Iris pigment epithelial cell (primary cell): ENCODE data around the gene KCNIP3.
"Not testable (repeated sequence)": the region's sequence is repeated elsewhere in the genome, so short reads cannot be mapped to it uniquely, and the experiment has no call there.

Source experiments
- DNase-seq: peaks from one replicate; pipeline ENCODE4 v3.0.0-alpha.2; 2011; ENCODE audit warnings: low read depth

KCNIP3 gene

DNA sequence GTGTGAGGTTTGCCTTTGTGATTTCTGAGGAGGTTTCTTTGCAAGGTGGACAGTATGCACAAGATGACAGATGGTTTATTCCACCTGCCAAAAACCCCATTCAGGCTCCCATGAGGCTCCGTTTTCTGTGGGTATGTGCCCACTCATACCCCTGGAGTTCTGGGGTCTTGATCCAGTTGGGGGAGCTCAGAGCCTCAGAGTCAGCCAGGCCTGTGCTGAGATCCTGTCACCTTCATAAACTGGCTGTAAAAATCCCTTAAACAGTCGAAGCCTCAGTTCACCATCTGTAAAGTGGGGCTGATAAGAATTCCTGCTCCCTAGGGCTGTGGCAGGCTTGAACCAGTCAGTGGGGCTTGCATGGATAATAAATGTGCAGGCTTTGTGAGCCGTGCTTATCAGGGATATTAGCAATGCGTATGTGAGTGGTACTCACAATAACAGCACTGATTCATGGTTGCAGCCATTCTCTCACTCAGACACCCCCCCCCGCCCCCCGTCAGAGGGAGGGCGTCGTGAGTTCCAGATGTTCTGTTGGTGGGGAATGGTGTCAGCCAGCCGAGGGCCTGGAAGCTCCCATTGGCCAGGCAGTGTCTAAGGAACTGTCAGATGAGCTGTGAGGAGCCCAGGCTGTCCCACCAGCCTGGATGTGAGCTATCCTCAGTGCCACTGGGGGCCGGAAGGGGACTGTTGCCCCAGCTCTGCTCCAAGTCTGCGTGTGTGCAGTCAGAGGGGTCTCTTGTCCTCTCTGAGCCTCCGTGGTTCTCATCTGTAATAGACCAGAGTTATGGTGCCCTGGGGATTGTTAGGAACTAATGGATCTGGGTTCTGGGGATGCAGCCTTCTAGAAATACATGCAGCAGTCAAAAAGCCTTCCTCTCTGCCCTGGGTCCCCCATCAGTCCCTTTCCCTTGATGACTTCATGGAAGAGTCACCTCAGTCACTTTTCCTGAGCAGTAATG lies 51.7 kb downstream of the KCNIP3 start:
- no peak for DNase-seq

DNA sequence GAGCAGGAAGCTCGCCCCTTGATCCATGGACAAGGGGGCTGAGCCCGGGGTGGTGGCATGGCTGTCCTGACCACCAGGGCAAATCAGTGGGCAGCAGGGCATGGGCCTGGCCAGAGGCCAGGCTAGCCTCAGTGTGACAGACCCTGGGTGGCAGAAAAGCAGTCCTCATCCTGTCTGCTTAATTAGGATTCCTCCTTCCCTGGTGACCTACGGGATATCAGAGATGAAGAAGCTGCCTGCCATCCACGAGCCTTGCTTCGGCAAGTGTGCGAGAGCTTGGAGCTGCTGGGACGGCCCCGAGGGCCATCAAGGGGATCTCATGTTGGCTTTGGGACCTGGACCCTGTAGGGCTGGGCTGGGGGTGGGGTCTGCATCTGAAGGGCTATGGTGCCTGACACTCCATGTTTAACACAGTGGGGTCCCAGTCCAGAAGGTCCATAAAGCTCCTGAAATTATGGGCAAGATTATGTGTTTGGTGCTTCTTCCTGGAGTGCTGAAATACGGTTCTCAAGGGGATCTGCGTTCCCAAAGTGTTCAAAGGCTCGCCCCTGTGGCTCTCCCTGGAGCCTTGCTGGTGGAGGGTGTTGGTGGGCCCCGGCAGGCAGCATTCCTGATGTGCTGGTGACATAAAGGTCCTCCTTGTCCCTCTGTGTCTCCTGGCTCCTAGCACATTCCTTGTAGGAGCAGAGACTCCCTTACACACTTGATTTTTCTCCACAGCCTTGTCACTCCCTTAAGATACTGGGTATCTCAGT lies 52.6 kb downstream of the KCNIP3 start:
- no peak for DNase-seq

DNA sequence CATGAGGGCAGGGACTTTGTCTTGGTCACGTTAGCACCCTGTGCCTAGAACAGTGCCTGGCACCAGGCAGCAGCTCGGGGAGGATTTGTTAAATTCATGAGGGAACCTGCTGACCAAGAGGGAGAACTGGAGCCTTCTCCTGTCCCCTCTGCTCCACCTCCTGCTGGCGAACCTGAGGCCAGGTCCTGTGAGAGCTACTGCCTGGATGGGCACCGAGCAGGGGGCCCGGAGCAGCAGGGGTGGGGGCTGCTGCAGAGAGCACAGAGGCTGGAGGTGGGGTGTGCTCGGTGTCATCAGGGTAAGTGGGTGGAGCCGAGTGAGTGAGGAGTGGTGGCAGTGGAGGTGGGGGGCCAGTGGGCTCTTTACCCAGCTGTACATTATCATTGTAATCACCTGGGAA lies 53.2 kb downstream of the KCNIP3 start:
- DNase-seq: no peak

DNA sequence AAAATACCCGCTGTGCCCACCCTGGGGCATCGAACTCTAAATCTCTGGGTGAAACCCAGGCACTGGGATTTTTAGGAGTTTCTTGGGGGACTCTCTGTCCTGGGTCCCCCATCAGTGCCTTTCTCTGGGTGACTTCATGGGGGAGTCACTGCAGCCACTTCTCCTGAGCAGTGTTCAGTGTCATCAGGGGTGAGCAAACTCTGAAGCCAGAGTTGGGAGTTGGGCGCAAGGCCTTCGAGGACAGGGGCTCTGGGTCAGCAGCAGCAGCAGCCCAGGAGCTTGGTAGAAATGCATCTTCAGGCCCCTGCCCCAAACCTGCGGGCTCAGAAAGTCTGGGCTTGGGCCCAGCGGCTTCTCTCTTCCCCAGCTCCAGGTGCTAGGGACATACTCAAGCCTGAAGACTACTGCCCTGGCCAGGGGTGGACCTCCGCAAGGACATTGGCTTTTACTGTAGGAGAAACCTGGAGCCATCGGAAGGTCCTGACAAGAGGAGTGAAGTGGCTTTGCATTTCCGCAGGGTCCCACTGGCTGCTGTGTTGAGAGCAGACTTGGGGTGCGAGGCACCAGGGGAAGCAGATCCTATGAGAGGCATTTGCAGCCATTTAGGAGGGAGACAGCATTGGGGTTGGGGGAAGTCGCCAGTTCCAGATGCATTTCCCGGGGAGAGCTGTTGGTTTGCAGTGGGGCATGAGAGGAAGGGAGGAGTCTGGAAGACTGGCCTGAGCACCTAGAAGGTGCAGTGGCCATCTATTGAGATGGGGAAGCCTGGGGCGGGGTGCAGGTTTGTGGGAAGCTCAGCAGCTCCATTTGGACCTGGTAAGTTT lies 53.8 kb downstream of the KCNIP3 start:
- no peak for DNase-seq

DNA sequence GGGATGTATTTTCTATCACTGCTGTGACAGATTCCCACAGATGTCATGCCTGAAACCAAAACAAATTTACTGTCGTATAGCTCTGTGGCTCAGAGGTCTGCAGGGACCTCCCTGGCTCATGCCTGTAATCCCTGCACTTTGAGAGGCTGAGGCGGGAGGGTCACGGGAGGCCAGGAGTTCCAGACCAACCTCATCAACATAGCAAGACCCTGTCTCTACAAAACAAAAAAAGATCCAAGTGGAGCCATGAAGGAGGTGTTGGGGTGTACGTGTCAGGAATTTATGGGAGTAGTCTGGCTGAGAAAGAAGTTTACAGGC lies 54.4 kb downstream of the KCNIP3 start:
- DNase-seq: no peak

DNA sequence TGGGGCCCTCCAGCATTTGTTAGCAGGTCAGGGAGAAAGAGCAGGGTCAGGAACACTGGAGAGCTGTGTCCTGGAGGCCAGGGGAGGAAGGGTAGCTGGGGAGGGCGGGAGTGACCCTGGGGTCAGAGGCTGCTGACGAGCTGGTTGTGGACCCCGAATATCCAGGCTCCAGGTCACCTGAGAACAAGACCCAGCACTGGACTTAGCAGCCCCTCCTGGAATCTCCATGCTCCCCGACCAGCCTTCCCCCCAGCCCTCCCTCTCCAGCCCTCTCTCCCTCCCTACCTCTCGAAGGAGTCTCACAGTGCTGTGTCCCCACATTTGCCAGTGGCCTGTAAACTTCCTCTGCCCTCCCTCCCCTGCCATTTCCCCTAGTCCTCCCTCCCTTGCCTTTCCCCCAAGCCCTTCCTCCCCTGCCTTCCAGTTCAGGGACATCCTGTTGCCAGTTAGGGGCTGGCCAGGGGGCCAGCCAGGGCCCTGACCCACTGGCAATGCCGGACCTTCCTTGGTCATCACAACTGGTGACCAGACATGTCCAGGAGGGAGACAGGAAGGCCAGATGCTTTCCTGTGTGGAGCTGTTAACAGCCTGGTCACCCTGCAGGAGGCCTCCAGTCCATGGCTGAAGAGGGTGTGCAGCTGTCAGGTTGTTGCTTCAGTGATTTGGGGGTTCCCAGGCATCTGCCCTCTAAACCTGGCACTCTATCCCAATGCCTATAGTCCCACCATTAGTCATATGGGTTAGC lies 55.3 kb downstream of the KCNIP3 start:
- no peak for DNase-seq

DNA sequence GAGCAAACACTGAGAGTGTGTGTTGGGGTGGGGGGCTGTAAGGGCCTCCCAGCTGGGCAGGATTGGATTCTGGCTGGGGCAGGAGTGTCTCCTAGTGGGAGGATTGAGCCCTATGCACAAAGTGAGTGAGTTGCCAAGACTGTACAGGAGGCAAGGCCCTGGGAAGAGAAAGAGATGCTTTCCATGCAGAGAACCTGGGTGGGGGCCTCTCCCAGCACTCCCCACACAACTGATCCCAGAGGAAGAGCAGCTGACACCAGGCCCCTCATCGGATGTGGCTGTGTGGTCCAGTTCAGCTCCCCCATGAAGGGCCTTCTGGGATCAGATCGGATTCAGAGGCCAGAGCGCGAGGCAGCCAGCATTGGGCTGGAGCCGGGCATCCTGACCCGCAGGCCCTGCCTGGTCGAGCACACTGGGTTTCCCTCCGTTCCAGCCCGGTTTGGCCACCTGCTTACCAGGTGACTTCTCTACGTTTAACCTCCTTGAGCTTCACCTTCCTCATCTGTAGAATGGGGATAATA lies 56.0 kb downstream of the KCNIP3 start:
- no peak for DNase-seq

DNA sequence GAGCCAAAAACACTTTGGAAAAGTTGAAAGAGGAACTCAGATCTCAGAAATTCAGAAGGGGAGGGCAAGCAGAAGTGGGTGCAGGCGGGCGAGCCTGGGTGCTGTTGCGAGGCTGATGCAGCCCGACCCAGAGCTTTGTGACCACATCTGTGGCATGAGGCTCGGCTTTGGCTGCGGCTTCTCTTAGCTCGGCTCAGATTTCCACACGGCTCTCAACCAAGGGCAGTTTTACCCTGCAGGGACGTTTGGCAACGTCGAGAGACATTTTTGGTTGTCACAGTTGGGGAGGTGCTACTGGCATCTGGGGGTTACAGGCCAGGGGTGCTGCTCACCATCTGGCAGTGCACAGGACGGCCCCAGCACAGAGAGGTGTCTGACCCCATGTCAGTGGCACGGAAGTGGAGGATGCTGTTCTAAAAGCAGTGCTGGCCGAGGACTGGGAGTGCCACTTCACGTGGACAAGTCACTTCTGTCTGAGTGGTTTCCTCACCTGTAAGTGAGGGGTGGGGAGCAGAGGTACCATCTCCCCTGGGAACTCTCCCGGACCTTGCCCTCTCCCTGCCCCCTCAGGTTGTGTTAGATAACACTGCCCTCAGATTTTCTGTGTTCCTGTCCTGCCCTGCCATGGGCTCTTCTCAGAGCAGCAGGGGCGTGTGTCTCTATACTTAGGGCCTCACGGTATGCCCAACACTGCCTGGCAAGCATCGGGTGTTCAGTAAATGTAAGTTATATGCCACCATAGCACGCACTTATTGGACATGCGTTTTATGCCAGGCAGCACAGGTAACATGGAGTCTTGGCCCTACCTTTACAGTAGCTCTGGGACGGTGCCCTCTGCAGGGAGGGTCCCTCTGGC lies 56.7 kb downstream of the KCNIP3 start:
- no peak for DNase-seq

DNA sequence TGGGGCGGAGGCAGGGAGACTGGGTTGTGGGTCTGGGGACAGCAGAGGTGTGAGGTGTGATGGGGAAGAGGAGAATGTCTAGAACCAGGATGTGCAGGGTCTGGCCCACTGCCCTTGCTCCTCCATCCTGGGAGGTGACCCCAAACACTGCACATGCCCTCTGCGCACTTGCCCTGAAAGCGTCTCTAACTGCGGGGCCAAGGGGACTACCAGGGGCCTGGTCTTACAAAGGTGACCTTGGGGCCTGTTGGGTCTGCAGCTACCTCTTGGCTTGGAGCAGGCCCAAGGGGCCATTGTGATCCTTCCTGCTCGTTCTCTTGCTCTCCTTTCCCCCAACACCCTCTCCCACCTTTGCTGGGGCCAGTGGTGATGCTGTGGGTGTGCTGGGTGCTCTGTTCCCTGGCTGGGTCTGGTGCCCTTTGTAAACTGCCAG lies 57.3 kb downstream of the KCNIP3 start:
- DNase-seq: no peak

DNA sequence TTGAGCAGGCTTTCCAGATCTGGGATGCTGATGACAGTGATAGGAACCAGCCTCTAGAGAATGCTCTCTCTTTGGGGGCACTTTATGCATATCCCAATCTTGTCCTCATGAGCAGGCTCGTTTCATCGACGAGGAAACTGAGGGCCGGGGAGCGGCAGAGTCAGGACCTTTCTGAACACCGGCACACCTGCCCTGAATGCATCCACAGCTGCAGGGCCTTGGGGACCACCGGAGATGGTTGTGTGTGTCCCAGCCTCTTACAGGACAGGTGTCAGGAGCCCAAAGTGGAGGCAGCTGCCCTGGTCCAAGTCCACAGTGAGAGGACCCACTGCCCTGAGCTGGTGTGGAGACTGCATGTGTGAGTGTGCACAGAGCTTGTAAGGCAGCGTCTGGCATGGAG lies 57.8 kb downstream of the KCNIP3 start:
- DNase-seq: no peak

DNA sequence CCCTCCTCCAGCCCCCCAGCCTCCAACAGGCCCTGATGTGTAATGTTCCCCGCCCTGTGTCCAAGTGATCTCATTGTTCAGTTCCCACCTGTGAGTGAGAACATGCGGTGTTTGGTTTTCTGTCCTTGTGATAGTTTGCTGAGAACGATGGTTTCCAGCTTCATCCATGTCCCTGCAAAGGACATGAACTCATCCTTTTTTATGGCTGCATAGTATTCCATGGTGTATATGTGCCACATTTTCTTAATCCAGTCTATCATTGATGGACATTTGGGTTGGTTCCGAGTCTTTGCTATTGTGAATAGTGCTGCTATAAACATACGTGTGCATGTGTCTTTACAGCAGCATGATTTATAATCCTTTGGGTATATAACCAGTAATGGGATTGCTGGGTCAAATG lies 58.3 kb downstream of the KCNIP3 start:
- DNase-seq: not testable (repeated sequence)

DNA sequence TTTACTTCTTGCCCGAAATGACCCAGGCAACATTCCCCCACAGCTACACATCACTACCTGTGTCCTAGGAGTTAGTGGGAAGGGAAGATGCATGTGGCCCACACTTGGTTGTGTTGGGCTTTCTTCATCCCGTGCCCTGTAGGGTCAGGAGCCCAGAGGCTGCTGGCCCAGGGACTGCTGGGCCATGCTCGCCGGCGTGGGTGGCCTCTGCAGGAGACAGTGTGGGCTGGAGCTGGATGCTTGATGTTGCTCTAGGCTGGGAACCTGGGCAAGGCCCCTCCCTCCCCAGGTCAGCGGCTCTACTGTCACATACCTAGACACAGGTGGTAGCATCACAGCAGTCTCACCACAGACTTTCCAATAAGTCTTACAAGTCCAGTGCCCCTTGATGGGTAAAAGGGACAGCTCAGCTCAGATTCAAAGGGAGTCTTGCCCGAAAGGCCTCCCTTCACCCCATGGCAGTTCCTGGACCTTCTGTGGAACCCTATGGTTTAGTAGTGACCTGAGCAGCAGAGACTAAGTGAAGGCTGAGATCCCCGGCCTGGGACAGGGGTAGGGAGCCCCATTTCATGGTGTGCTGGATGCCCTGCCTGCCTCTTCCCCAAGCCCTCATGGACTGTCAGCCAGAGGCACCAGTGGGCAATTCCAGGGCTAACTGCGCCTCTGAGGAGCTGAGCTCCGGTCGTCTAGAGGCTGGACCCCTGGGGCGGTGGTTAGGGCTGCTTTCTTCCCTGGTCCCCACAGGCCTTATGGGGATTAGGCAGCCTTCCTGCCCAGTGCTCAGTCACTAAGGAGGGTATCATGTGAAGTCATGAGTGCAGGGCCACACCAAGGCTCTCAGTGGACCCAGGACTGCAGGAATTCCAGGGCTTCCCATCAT lies 59.9 kb downstream of the KCNIP3 start:
- DNase-seq: no peak

DNA sequence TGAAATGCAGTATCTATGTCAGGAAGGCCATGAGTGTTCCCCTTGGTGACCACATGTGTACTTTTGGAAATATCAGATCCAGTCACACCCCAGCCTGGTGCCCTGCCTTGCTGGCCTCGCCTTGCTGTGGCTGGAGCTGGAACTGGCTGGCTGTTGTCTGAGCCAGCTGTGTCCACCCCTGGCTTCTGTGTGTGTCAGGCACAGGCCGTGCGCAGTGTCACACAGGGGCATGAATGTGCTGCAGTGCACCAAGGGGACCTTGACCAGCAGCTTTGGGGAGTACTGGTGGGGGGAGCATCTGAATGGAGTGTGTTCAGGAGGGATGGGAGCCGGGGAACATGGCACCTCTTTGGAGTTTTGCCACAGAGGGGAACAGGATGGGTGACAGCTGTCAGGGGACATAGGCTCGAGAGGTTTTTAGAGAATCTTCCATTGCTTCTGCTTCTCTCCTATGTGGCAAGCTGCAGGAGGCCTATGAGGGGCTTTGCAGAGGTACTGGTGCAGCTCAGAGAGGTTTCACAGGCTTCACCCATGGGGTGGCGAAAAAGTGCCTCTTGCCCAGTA lies 60.7 kb downstream of the KCNIP3 start:
- DNase-seq: no peak

DNA sequence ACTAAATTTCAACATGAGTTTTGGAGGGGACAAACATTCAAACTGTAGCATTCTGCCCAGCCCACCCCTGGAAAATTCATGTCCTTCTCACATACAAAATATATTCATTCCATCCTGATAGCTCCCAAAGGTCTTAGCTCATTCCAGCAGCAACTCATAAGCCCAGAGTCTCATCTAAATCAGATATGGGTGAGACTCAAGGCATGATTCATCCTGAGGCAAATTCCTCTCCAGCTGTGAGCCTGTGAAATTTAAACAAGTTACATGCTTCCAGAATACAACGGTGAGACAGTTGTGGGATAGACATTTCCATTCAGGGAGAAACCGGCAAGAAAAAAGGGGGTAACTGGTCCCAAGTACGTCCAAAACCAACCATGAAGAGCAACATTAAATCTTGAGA lies 61.9 kb downstream of the KCNIP3 start:
- peak; percentile 56 for DNase-seq

DNA sequence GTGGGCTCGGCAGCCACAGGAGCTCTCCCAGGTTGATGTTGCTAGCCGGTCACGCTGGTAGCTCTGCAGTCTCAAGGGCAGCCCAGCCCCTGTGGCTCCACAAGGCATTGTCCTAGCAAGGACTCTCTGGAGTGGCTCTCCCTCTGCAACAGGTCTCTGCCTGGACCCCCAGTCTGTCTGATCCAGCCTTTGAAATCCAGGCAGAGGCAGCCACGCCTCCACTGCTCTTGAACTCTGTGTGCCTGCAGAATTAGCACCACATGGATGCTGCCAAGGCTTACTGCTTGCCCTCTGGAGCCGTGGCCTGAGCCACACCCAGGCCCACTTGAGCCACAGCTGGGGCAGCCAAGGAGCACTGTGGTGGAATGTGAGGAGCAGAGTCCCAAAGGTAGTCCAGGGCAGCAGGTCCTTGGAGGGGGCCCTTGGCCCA lies 62.4 kb downstream of the KCNIP3 start:
- no peak for DNase-seq

DNA sequence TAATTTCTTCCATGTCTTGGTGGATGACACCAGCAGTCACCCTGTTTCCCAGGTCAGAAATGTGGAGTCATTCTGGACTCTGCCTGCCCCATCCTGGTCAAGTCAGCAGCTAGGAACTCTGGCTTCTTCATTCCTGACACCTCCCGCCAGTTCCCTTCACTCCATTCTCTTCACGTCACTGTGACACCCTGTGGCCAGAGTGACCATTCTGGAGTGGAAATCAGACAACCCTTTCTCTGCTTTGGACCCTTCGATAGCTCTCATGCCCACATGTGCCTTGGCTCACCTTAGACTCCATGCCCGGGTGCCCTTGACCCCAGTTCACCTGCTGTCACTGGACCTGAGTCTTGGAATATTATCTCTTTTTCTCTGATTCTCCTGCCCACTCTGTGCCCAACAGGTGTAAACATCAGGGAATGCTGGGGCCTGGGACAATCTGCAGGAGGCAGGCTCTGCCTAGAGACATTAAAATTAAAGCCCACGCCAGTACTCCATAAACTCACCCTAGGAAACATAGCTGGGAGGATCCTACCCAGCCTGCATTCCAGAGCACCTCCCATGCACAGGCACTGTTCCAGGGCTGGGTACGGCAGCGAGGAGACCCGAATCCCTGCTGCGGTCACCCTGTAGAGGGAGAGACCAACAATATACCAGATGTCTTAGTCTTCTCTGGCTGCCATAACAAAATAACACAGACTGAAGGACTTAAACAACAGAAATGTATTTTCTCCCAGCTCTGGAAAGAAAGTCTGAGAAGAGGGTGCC lies 64.3 kb downstream of the KCNIP3 start:
- DNase-seq: no peak

DNA sequence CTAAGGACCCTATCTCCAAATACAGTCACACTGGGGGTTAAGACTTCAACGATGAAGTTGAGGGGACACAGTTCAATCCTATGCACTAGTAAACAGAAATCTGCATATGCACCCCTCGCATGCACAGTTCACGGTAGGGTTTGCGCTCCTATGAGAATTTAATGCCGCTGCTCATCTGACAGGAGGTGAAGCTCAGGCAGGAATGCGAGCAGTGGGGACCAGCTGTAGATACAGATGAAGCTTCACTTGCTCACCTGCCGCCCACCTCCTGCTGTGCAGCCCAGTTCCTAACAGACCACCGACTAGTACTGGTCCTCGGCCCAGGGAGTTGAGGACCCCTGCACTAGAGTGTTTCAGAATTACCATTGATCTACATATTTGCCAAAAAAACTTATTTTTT lies 65.3 kb downstream of the KCNIP3 start:
- no peak for DNase-seq

DNA sequence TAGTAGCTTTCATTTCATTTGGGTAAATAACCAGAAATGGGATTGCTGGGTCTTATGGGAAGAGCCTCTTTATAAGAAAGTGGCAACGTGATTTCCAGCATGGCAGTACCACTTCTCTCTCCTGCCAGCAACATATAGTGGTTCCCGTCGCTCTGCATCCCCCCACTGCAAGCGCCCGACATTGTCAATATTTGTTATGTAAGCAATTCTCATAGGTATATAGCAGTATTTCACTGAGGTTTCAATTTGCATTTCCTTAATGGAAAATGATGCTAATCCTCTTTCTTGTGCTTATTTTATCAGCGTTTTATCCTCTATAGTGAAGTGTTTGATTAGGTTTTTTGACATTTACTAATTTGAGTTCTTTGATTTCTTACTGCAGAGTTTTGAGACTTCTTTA lies 69.4 kb downstream of the KCNIP3 start:
- DNase-seq: no peak
